ENCODE data around the gene GNAT2. TPM values are rescaled to one million over a fixed set of nuclear protein-coding genes. Genes with fewer than 3 reads are reported as not detected.

Gene GNAT2
- total RNA-seq, 1 experiment from 2014 or later, result not detected

GRCh38 chr1:109559995-109560394 is 59.4 kb downstream of the GNAT2 start:
- DNase-seq, result no peak
- BruUV-seq (replicated peaks), result no TSS peak
- no peaks in the 10 kb centered on the region for H3K36me3 Mint-ChIP-seq (ENCODE audit: insufficient read depth, unreplicated experiment)
- ChIA-PET POLR2A (no interaction called here), CTCF (no interaction called here)
- Histone ChIP-seq H3K36me3 (ENCODE audit: control insufficient read depth, insufficient read depth, low read length) (no peaks in the 10 kb centered on the region), H3K4me3 (ENCODE audit: low read depth, low read length) (no peak overlapping the region), H3K9me3 (no peaks in the 10 kb centered on the region), H3K27me3 (replicated peaks; ENCODE audit: control insufficient read depth, insufficient read depth, low read length) (no peaks in the 10 kb centered on the region), H3K4me1 (peaks cover 9% of the 10 kb centered on the region; the same call in 1 of the 2 replicates)
- no peak overlapping the region for H3K4me3 Mint-ChIP-seq (ENCODE audit: unreplicated experiment)
- intact Hi-C loops (cut with micrococcal nuclease; ENCODE audit: unreplicated experiment), result no loop called here
- no peaks in the 10 kb centered on the region for H3K27me3 Mint-ChIP-seq (ENCODE audit: insufficient read depth, unreplicated experiment)
- no peaks in the 10 kb centered on the region for H3K9me3 Mint-ChIP-seq (ENCODE audit: unreplicated experiment)
- no peak overlapping the region for H3K27ac Mint-ChIP-seq (ENCODE audit: unreplicated experiment)
- TF ChIP-seq CTCF (IDR thresholded peaks at IDR 0.05; ENCODE audit: insufficient read depth in 1 of 2, low read depth in 1 of 2, low read length in 1 of 2, severe bottlenecking in 1 of 2, unreplicated experiment in 1 of 2), result no peak
- H3K4me1 Mint-ChIP-seq (ENCODE audit: low read depth, unreplicated experiment), result peaks cover 15% of the 10 kb centered on the region

- intact Hi-C loops (cut with micrococcal nuclease; ENCODE audit: unreplicated experiment), result no loop called here
- no peaks in the 10 kb centered on the region for H3K36me3 ChIP-seq (ENCODE audit: control insufficient read depth, insufficient read depth, low read length)
- Mint-ChIP-seq H3K27me3 (ENCODE audit: insufficient read depth, unreplicated experiment) (no peaks in the 10 kb centered on the region), H3K4me1 (ENCODE audit: low read depth, unreplicated experiment) (peaks cover 7% of the 10 kb centered on the region), H3K27ac (ENCODE audit: unreplicated experiment) (no peak overlapping the region), H3K36me3 (ENCODE audit: insufficient read depth, unreplicated experiment) (no peaks in the 10 kb centered on the region), H3K9me3 (ENCODE audit: unreplicated experiment) (no peaks in the 10 kb centered on the region), H3K4me3 (ENCODE audit: unreplicated experiment) (no peak overlapping the region)
- H3K9me3 ChIP-seq, result no peaks in the 10 kb centered on the region
- ChIA-PET CTCF (interaction anchor here (1.1 kb wide), 1 partner anchor 82 kb away, joined by 3 read pairs; no protein-coding TSS in a partner anchor), POLR2A (no interaction called here)
- TF ChIP-seq CTCF (IDR thresholded peaks at IDR 0.05; ENCODE audit: insufficient read depth in 1 of 2, low read depth in 1 of 2, low read length in 1 of 2, severe bottlenecking in 1 of 2, unreplicated experiment in 1 of 2), result no peak
- no peak for DNase-seq
- H3K4me3 ChIP-seq (ENCODE audit: low read depth, low read length), result no peak overlapping the region
- H3K27me3 ChIP-seq (replicated peaks; ENCODE audit: control insufficient read depth, insufficient read depth, low read length), result no peaks in the 10 kb centered on the region
- BruUV-seq (replicated peaks), result no TSS peak
- H3K4me1 ChIP-seq, result no peaks in the 10 kb centered on the region
Observed at GRCh38 chr1:109557520-109557919, 61.9 kb downstream of the GNAT2 start.

- Mint-ChIP-seq H3K9me3 (ENCODE audit: unreplicated experiment) (no peaks in the 10 kb centered on the region), H3K27ac (ENCODE audit: unreplicated experiment) (no peak overlapping the region), H3K4me3 (ENCODE audit: unreplicated experiment) (no peak overlapping the region), H3K27me3 (ENCODE audit: insufficient read depth, unreplicated experiment) (no peaks in the 10 kb centered on the region), H3K36me3 (ENCODE audit: insufficient read depth, unreplicated experiment) (no peaks in the 10 kb centered on the region), H3K4me1 (ENCODE audit: low read depth, unreplicated experiment) (peaks cover 2% of the 10 kb centered on the region)
- no peaks in the 10 kb centered on the region for H3K27me3 ChIP-seq (replicated peaks; ENCODE audit: control insufficient read depth, insufficient read depth, low read length)
- DNase-seq, result no peak
- intact Hi-C loops (cut with micrococcal nuclease; ENCODE audit: unreplicated experiment), result no loop called here
- no peaks in the 10 kb centered on the region for H3K36me3 ChIP-seq (ENCODE audit: control insufficient read depth, insufficient read depth, low read length)
- no peak overlapping the region for H3K4me3 ChIP-seq (ENCODE audit: low read depth, low read length)
- ChIA-PET POLR2A (no interaction called here), CTCF (no interaction called here)
- no peaks in the 10 kb centered on the region for H3K9me3 ChIP-seq
- no peak for TF ChIP-seq CTCF (IDR thresholded peaks at IDR 0.05; ENCODE audit: insufficient read depth in 1 of 2, low read depth in 1 of 2, low read length in 1 of 2, severe bottlenecking in 1 of 2, unreplicated experiment in 1 of 2)
- no peaks in the 10 kb centered on the region for H3K4me1 ChIP-seq
- BruUV-seq (replicated peaks), result no TSS peak
Observed at GRCh38 chr1:109556563-109556962, 62.9 kb downstream of the GNAT2 start.

Other genes starting within 250 kb of the GNAT2 start
- gene SORT1, start 221.7 kb downstream of the GNAT2 start, total RNA-seq (2022), result 65.2 and 67.1 TPM in 2 replicates
- gene PSMA5, start 193.2 kb downstream of the GNAT2 start, total RNA-seq (2022), result 82.7 and 97.8 TPM in 2 replicates
- gene SYPL2, start 153.1 kb downstream of the GNAT2 start, total RNA-seq (2022), result 0.32 and 0.45 TPM in 2 replicates
- gene ATXN7L2, start 135.7 kb downstream of the GNAT2 start, total RNA-seq (2022), result 3.9 and 4.0 TPM in 2 replicates
- 6.6 and 7.3 TPM in 2 replicates for gene CYB561D1, start 125.5 kb downstream of the GNAT2 start, total RNA-seq (2022)
- gene AMIGO1, start 109.9 kb downstream of the GNAT2 start, total RNA-seq (2022), result 1.1 and 1.5 TPM in 2 replicates
- not detected in 2 replicates for gene GPR61, start 79.7 kb downstream of the GNAT2 start, total RNA-seq (2022)
- 6.2 and 6.4 TPM in 2 replicates for gene GNAI3, start 71.0 kb downstream of the GNAT2 start, total RNA-seq (2022)
- 40.3 and 47.8 TPM in 2 replicates for gene AMPD2, start 221 bp upstream of the GNAT2 start, total RNA-seq (2022)
- 9.6 and 11.9 TPM in 2 replicates for gene GSTM4, start 36.5 kb upstream of the GNAT2 start, total RNA-seq (2022)
- gene GSTM2, start 48.4 kb upstream of the GNAT2 start, total RNA-seq (2022), result 0.84 and 1.7 TPM in 2 replicates
- gene GSTM1, start 68.2 kb upstream of the GNAT2 start, total RNA-seq (2022), result not detected in 2 replicates
- 6.0 and 9.1 TPM in 2 replicates for gene GSTM5, start 92.6 kb upstream of the GNAT2 start, total RNA-seq (2022)
- 8.9 and 10.6 TPM in 2 replicates for gene GSTM3, start 121.4 kb upstream of the GNAT2 start, total RNA-seq (2022)
- gene EPS8L3, start 144.3 kb upstream of the GNAT2 start, total RNA-seq (2022), result 15.3 and 18.5 TPM in 2 replicates